Stimulated activated CD4-positive, alpha-beta T cell treated with anti-CD3 and anti-CD28 coated beads, Interleukin-2, amount 100 ng/mL, for 48 hours (primary cell): ENCODE data around the gene PPP1R9A.

ENCODE experiments used
- DNase-seq, 2 donors: peaks; one replicate each; pipeline ENCODE4 v3.0.0-alpha.2; 2020

Gene PPP1R9A

GRCh38 chr7:94912085-94912484, 4.7 kb downstream of the PPP1R9A start:
- DNase-seq: no peak

GRCh38 chr7:94913391-94913790, 6.0 kb downstream of the PPP1R9A start:
- no peak for DNase-seq

GRCh38 chr7:94921911-94922310, 14.5 kb downstream of the PPP1R9A start:
- DNase-seq: no peak

GRCh38 chr7:94922457-94922856, 15.1 kb downstream of the PPP1R9A start:
- no peak for DNase-seq

- no peak for DNase-seq
Observed at GRCh38 chr7:94923412-94923811, 16.0 kb downstream of the PPP1R9A start.

GRCh38 chr7:94928168-94928707, 20.8 kb downstream of the PPP1R9A start:
- no peak for DNase-seq

GRCh38 chr7:94933256-94933990, 26.0 kb downstream of the PPP1R9A start:
- no peak for DNase-seq

- DNase-seq: no peak
Observed at GRCh38 chr7:94939395-94939794, 32.0 kb downstream of the PPP1R9A start.

- DNase-seq: no peak
Observed at GRCh38 chr7:94940241-94940640, 32.8 kb downstream of the PPP1R9A start.

GRCh38 chr7:94941844-94942632, 34.6 kb downstream of the PPP1R9A start:
- DNase-seq: no peak

GRCh38 chr7:94943134-94943533, 35.7 kb downstream of the PPP1R9A start:
- DNase-seq: no peak

- no peak for DNase-seq
Observed at GRCh38 chr7:94949532-94949931, 42.1 kb downstream of the PPP1R9A start.

- no peak for DNase-seq
Observed at GRCh38 chr7:94955807-94956206, 48.4 kb downstream of the PPP1R9A start.

- no peak for DNase-seq
Observed at GRCh38 chr7:94957061-94957460, 49.7 kb downstream of the PPP1R9A start.

GRCh38 chr7:94962661-94963060, 55.3 kb downstream of the PPP1R9A start:
- no peak for DNase-seq

- DNase-seq: no peak
Observed at GRCh38 chr7:94969434-94970084, 62.2 kb downstream of the PPP1R9A start.

- no peak for DNase-seq
Observed at GRCh38 chr7:94970085-94970576, 62.7 kb downstream of the PPP1R9A start.

GRCh38 chr7:94971051-94971867, 63.9 kb downstream of the PPP1R9A start:
- DNase-seq: no peak

GRCh38 chr7:94972296-94972695, 64.9 kb downstream of the PPP1R9A start:
- DNase-seq: no peak

- no peak for DNase-seq
Observed at GRCh38 chr7:94973844-94974243, 66.5 kb downstream of the PPP1R9A start.

- DNase-seq: no peak
Observed at GRCh38 chr7:94974423-94974822, 67.0 kb downstream of the PPP1R9A start.

- no peak for DNase-seq
Observed at GRCh38 chr7:94975336-94975735, 67.9 kb downstream of the PPP1R9A start.
